HG03066 (cell line): Measurements from ENCODE around the gene USH1G.
"Not testable (repeated sequence)": the region's sequence is repeated elsewhere in the genome, so short reads cannot be mapped to it uniquely, and the experiment has no call there.

Source experiments
- ATAC-seq: cut with Tn5 transposase; IDR thresholded peaks from one replicate; pipeline ENCODE4 v1.9.1; 2021; ENCODE audit warnings: low read depth; ENCODE audit not compliant: unreplicated experiment

USH1G gene

GRCh38 chr17:74907012-74907411 is 16.0 kb downstream of the USH1G start:
- ATAC-seq, result no peak

GRCh38 chr17:74906214-74906793 is 16.8 kb downstream of the USH1G start:
- not testable (repeated sequence) for ATAC-seq

- no peak for ATAC-seq
These were observed 18.2 kb downstream of the USH1G start for GRCh38 chr17:74904687-74905409.

GRCh38 chr17:74903671-74904070 is 19.4 kb downstream of the USH1G start:
- ATAC-seq, result no peak

GRCh38 chr17:74903034-74903433 is 20.0 kb downstream of the USH1G start:
- ATAC-seq, result no peak

- no peak for ATAC-seq
These were observed 21.5 kb downstream of the USH1G start for GRCh38 chr17:74901353-74902135.

GRCh38 chr17:74900208-74900607 is 22.8 kb downstream of the USH1G start:
- ATAC-seq, result no peak

- no peak for ATAC-seq
These were observed 24.6 kb downstream of the USH1G start for GRCh38 chr17:74898376-74898946.

GRCh38 chr17:74893936-74894671 is 29.0 kb downstream of the USH1G start:
- no peak for ATAC-seq

- ATAC-seq, result no peak
These were observed 29.8 kb downstream of the USH1G start, which contains the start of gene FADS6 for GRCh38 chr17:74892974-74893911. TSS of gene FADS6 (minus strand) at chr17:74893633. CDS start at chr17:74893595, 38 bp downstream.

- ATAC-seq, result no peak
These were observed 30.8 kb downstream of the USH1G start for GRCh38 chr17:74892013-74892841.

GRCh38 chr17:74890554-74890953 is 32.5 kb downstream of the USH1G start:
- no peak for ATAC-seq

- ATAC-seq, result no peak
These were observed 34.6 kb downstream of the USH1G start for GRCh38 chr17:74888469-74888868.

GRCh38 chr17:74883241-74883745 is 39.8 kb downstream of the USH1G start:
- ATAC-seq, result no peak

GRCh38 chr17:74882517-74883240 is 40.4 kb downstream of the USH1G start:
- ATAC-seq, result no peak

GRCh38 chr17:74881073-74881472 is 42.0 kb downstream of the USH1G start:
- no peak for ATAC-seq

GRCh38 chr17:74879308-74879707 is 43.7 kb downstream of the USH1G start:
- no peak for ATAC-seq

- ATAC-seq, result no peak
These were observed 44.4 kb downstream of the USH1G start for GRCh38 chr17:74878658-74879057.
